GM19438 (cell line): Measurements from ENCODE around the gene ZNF423.

ENCODE experiments used
- ATAC-seq: cut with Tn5 transposase; IDR thresholded peaks from one replicate; pipeline ENCODE4 v1.9.1; 2021; ENCODE audit warnings: low read depth; ENCODE audit not compliant: unreplicated experiment

Gene ZNF423

GRCh38 chr16:49550140-49550539 lies 305.8 kb downstream of the ZNF423 start:
- ATAC-seq, result no peak

DNA sequence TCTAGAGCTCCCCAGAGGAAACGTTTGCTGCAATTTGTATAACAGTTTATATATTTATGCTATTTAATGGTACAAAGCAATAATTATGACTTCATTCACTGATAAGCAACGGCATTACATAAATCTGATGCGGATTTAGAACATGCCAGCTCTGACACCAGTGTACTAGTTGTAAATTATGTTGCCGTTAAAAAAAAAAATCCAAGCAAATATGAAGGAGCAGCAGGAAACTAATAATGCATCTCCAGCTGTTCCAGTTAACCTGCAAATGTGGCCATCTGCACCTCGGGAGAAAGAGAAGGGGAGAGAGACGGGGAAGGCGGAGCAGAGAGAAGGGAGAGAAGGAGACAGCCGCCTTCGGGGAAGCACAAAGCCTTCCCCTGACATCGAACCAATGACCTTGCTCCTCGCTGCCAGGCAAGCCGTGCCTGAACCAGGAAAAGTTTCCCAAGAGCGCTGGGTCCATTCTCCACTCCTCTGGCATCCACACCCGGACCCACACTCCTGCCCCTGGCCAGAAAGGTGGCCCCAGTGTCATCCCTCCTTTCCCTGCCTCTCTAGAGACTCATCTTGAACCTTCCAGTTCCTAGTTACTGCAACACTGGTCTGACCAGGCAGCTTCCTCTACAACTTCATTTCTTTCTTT lies 307.5 kb downstream of the ZNF423 start:
- no peak for ATAC-seq

DNA sequence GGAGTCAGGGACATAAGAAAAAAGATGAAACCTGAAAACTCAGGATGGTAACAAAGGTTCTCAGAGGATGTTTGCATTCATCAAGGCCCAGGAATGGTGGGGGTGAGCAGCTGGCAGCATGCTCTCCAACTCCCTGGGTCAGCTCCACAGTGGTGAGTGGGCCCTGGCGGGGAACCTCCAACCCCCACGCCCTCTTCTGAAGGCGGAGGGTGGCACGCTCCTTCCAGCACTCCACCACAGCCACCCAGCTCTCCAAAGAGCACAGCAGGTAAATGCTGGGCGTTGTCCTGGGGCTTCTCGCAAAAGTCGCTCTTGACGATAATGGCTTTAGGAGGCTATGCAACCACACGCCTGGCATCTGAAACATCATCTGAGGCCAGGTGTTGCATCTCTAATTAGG lies 308.5 kb downstream of the ZNF423 start:
- no peak for ATAC-seq

- ATAC-seq, result no peak
Measured at GRCh38 chr16:49546735-49547134, 309.2 kb downstream of the ZNF423 start.

DNA sequence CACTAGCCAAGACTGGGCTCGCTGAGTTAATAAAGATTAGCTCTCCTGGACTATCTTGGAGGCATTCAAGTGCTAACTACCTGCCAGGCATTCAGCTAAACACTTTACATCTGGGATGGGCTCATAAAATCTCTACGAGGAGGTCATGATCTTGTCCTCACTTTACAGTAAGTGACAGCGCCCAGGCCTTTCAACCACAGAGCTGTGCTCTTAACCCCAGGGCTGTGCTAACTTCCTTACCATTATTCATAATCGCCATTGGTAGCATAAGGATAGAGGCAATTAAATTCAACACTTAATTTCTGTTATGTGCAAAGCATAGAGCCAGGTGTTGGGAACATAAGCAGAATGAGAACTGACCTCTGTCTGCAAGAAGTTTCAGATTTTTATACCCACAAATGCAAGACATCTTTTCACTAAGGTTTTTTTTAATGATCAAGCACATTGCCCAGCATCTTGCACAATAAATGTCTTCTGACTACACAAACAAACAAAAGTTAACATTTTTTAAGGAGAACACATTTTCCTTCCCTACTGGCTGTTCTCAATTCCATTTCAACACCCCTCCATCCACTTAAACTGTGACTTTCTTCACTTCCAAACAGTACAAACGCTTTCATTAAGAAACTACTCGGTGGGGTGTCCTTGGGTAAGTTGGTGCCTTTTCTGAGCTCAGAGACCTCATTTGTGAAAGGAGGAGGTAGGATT lies 310.0 kb downstream of the ZNF423 start:
- no peak for ATAC-seq

DNA sequence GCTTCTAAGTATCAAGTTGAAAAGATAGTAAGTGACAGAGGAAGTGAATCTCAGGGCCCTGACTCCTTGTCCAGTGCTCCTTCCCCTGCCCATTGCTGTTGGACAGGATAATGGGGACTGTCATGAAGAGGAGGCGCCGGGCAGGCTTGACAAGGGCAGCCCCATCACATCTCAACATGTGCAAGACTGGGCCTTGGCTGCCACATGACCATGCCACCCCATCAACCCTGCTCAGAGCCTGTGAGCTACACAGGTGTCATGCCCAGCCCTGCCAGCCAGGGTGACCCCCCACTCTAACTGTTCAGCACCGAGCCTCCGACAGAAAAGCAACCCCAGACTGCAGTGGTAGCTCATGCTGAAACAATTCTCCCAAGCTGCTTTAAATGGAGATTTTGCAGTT lies 310.7 kb downstream of the ZNF423 start:
- ATAC-seq, result no peak

DNA sequence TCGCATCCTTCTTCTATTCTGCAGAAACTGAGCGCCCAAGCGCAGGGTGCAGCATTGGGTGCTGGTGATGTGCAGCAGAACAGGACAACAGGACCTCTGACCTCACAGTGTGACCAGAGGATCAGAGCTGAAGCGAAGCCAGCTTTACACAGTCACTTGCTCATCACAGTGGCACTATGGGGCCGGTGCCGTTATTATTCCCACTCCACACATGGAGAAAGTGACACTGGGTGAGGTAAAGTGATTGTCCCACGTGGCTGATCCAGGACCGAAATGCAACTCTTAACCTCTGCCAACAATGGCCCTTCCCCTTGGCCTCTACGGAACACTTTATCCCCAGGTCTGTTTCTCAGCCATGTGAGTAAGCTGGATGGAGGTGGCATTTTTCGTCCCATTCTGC lies 311.1 kb downstream of the ZNF423 start:
- ATAC-seq, result no peak

- ATAC-seq, result no peak
Measured at GRCh38 chr16:49543631-49543946, 312.3 kb downstream of the ZNF423 start.

GRCh38 chr16:49542946-49543630 lies 312.8 kb downstream of the ZNF423 start:
- no peak for ATAC-seq

DNA sequence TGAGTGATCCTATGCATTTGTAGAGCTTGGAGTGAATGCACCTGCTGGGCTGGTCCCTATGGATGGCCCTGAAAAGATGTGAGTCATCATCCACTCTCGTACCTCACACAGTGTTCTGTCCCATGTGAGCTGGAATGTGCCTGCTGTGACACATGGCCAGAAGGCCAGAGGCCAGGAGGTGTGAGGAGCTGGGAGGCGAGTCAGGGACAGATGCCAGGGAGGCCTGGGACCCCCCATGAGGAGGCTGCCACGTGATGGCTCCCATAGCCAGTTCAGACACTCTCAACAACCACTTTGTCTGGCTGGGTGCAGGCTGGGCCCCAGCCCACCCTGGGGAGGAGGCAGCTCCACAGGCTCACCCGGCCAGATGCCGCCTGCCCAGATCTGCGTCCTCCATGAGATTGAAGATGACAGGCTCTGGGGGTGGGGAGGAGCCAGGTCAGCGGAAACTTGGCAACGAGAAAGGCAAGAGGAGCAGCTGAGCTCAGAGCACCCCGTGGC lies 313.5 kb downstream of the ZNF423 start:
- no peak for ATAC-seq

DNA sequence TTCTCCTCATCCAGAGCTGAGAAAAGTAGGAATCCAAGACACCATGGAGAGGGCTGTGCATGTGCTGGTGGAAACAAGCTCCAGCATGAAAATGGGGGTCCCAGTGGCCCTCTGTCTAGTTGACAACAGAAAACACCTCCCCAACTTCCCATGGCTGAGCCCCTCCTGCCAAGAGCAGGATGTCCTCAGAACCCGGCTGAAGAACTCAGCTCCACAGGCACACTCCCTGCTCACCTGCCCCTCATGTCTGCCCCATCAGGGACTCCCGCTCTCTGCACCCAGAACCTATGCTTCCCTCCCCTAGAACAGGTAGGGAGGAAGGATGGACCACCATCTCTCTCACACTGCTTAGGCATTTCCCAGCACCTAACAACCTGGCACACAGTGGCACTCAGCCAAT lies 315.1 kb downstream of the ZNF423 start:
- no peak for ATAC-seq

GRCh38 chr16:49539758-49540157 lies 316.2 kb downstream of the ZNF423 start:
- ATAC-seq, result no peak

- ATAC-seq, result no peak
Measured at GRCh38 chr16:49537924-49538459, 317.9 kb downstream of the ZNF423 start.

- ATAC-seq, result no peak
Measured at GRCh38 chr16:49534901-49535610, 320.9 kb downstream of the ZNF423 start.

DNA sequence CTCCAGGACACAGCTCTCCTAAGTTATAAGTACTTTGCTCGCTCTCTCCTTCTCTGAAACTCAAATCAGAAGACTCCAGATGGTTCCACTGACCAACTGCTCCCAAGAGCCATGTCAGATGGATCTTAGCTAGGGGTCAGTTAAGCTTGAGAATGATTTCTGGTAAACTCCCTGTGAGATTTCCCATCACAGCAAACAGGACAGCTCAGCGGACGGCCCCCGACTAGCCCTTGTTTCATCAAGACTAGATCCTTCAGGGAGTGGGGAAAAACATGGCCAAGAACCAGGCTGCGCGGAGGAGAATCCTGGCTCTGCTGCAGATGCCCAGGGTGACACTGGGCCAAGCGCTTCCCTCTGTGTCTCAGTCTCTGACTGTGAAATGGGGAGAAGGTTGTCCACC lies 322.5 kb downstream of the ZNF423 start:
- no peak for ATAC-seq

DNA sequence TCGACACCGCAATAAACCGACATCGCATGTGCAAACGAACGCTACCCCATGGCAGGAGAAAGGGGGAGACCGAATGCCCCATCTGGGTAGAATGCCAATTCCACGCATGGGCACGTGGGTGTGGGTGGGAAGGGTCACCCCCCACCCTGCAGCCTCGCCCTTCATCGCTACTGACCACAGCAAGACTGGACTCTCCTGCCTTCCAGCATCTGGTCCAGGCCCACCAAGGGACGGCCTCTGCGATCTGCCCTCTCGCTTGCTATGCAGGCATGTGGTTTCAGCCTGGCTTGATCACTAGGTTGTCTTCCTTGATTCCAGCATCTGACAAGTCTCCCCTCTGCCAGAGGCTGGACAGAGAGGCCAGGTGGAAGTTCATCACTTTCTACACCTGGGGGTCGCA lies 323.0 kb downstream of the ZNF423 start:
- no peak for ATAC-seq

- ATAC-seq, result no peak
Measured at GRCh38 chr16:49531931-49532840, 323.7 kb downstream of the ZNF423 start.

DNA sequence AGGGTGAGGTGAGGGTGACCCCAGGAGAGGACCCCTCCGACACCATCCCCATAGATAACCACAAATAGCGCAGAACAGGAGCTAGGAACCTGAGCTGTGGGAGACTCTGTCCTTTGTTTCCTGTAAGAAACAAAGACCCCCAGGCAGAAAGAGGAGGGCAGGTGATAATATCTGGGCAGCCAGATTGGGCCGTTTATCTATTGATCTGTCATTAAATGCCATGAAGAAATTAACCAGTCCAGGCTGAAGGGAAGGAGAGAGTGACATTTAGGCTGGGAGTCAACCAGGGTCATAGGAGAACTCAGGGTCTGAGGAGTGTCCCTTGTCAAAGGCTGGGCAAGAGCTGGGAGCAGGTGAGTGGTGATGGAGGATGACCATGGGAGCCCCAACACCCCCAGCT lies 324.5 kb downstream of the ZNF423 start:
- no peak for ATAC-seq

- no peak for ATAC-seq
Measured at GRCh38 chr16:49530427-49530970, 325.4 kb downstream of the ZNF423 start.
